K562 (cell line): ENCODE data around the gene SPIRE1. TPM values are rescaled to one million over a fixed set of nuclear protein-coding genes. Genes with fewer than 3 reads are reported as not detected.
A peak's percentile ranks its signal among the peaks of the same experiment; 100 is the strongest.

Experiments used
- BACH1 ChIP-seq: fragments of 200-800 bp; sonication (Bioruptor generic); IDR thresholded peaks from 2 replicates; pipeline ENCODE4 v1.6.1; 2016; ENCODE audit warnings: missing genetic modification characterization, missing compliant biosample characterization
- CC2D1A ChIP-seq: fragments of 450-650 bp; IDR thresholded peaks from 2 replicates; pipeline ENCODE4 v1.6.1; 2017; ENCODE audit warnings: mild to moderate bottlenecking
- CEBPB ChIP-seq: fragments of 450-650 bp; IDR thresholded peaks from 2 replicates; pipeline ENCODE4 v1.6.1; 2016; ENCODE audit warnings: missing genetic modification characterization, missing compliant biosample characterization
- CTBP1 ChIP-seq: fragments of 450-650 bp; IDR thresholded peaks from 2 replicates; pipeline ENCODE4 v1.6.1; 2016; ENCODE audit warnings: borderline replicate concordance
- HEY1 ChIP-seq: fragments of 250-450 bp; sonication (Bioruptor Pico); IDR thresholded peaks from 2 replicates; pipeline ENCODE4 v1.5.0; 2020; ENCODE audit warnings: mild to moderate bottlenecking, moderate library complexity, borderline replicate concordance
- KHSRP ChIP-seq: fragments of 450-650 bp; IDR thresholded peaks from 2 replicates; pipeline ENCODE4 v1.6.1; 2017
- KLF1 ChIP-seq: fragments of 450-650 bp; IDR thresholded peaks from 2 replicates; pipeline ENCODE4 v1.6.1; 2016; ENCODE audit warnings: missing genetic modification characterization, missing compliant biosample characterization
- NELFE ChIP-seq: IDR thresholded peaks from 2 replicates; pipeline ENCODE4 v1.6.1; 2011; ENCODE audit warnings: mild to moderate bottlenecking; ENCODE audit not compliant: insufficient read depth, insufficient read length
- PBX2 ChIP-seq, 2 experiments: IDR thresholded peaks in 1 of 2; conservative IDR thresholded peaks in 1 of 2; 2 replicates each; pipeline ENCODE4 v1.6.1; 2016; ENCODE audit warnings: low read depth in 2 of 2, mild to moderate bottlenecking in 1 of 2, missing compliant biosample characterization in 1 of 2, missing genetic modification characterization in 1 of 2, moderate library complexity in 1 of 2
- RAD51 ChIP-seq: fragments of 450-650 bp; IDR thresholded peaks from 2 replicates; pipeline ENCODE4 v1.7.1; 2016; ENCODE audit warnings: low read depth, mild to moderate bottlenecking, borderline replicate concordance
- SNIP1 ChIP-seq: fragments of 450-650 bp; IDR thresholded peaks from 2 replicates; pipeline ENCODE4 v1.7.1; 2017; ENCODE audit warnings: low read depth, mild to moderate bottlenecking
- ZNF217 ChIP-seq: sonication (generic); formaldehyde crosslinking; IDR thresholded peaks from 2 replicates; pipeline ENCODE4 v1.8.0; 2022; ENCODE audit warnings: mild to moderate bottlenecking, missing genetic modification reagents
- polyA plus RNA-seq, 8 experiments: library from polyadenylated mRNA; depleted of rRNA in 4 of 8; stranded (reverse) in 5 of 8; unstranded in 3 of 8; fragments of >200 nt; fragmentation: Nextera tagmentation in 2 of 8; fragmentation: Illumina TruSeq in 1 of 8; extraction: Ambion mirVana in 2 of 8; extraction: Trizol in 1 of 8; gene quantifications; 2 replicates each; pipeline versions ENCODE4 v1.2.1 to v1.2.3, GENCODE V29; 2011 to 2014; ENCODE audit warnings: inconsistent platforms in 1 of 8, missing spikeins in 1 of 8
- total RNA-seq, 7 experiments: library from RNA; depleted of rRNA in 6 of 7; stranded (reverse); fragments of >200 nt in 6 of 7; fragmentation: Illumina TruSeq in 2 of 7; extraction: Trizol in 2 of 7; gene quantifications; 2 replicates each; pipeline versions ENCODE4 v1.2.1 to v1.2.3, GENCODE V29; 2011 to 2021; ENCODE audit warnings: low replicate concordance in 1 of 7

SPIRE1 gene
- total and polyA plus RNA-seq, 9 of the 15 experiments (the other 6 are each of a cell fraction or from before 2014, with no cell fraction given), result 2.9 to 14.0 (median 10.2) TPM

DNA sequence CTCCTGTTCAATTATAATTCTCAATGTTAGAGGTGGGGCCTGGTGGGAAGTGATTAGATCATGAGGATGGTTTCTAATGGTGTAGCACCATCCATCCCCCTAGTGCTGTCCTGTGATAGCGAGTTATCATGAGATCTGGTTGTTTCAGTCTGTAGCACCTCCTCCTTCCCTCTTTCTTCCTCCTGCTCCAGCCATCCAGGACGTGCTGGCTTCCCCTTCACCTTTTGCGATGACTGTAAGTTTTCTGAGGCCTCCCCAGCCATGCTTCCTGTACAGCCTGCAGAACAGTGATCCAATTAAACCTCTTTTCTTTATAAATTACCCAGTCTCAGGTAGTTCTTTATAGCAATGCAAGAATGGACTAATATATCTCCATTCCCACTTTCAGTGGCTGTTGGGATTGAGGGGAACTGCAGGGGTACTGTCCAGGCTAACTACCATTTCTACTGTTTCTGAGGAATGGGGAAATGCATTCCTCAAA is 19.2 kb downstream of the SPIRE1 start (continued):
- TF ChIP-seq KLF1 (tag), result no peak
- TF ChIP-seq CC2D1A, result no peak
- no peak for TF ChIP-seq KHSRP
- no peak for TF ChIP-seq HEY1 (CRISPR knock-in tag)
- TF ChIP-seq RAD51, result no peak
- no peak for TF ChIP-seq BACH1 (tag)
- no peak for TF ChIP-seq CEBPB (tag)
- TF ChIP-seq CTBP1, result peak; percentile 72; the same call in 1 of the 2 replicates
- no peak for TF ChIP-seq SNIP1
- TF ChIP-seq ZNF217 (CRISPR knock-in tag), result no peak
- TF ChIP-seq NELFE, result no peak
- no peak for TF ChIP-seq PBX2 (CRISPR knock-in tag; IDR thresholded peaks at IDR 0.05; ENCODE audit: low read depth)
- TF ChIP-seq PBX2 (tag; conservative IDR thresholded peaks at IDR 0.05; ENCODE audit: low read depth), result no peak
